Body of pancreas (tissue), 4 donors: ENCODE data around the gene BANP.

Source experiments
- CTCF ChIP-seq, 7 experiments: fragments of 450-650 bp in 4 of 7; fragments of 200-600 bp in 3 of 7; sonication (generic) in 3 of 7; IDR thresholded peaks; one replicate each; pipeline ENCODE4 v1.5.1; 2016 to 2019; ENCODE audit warnings: antibody characterized with exemption in 7 of 7
- POLR2A ChIP-seq, 3 donors: fragments of 450-650 bp; IDR thresholded peaks; one replicate each; pipeline ENCODE4 v1.6.1; 2016; ENCODE audit warnings: antibody characterized with exemption in 3 of 3, mild to moderate bottlenecking in 2 of 3

- TF ChIP-seq CTCF (IDR thresholded peaks at IDR 0.05): no peak
- no peak for TF ChIP-seq POLR2A (IDR thresholded peaks at IDR 0.05)
Measured at GRCh38 chr16:87929986-87930385, 21.2 kb upstream of the BANP start.
